Natural killer cell (primary cell): ENCODE data around the gene COL8A2. TPM values are rescaled to one million over a fixed set of nuclear protein-coding genes. Genes with fewer than 3 reads are reported as not detected.

ENCODE experiments used
- ATAC-seq, 3 donors: fragments of 150-1000 bp in 2 of 3; fragments of 200-7000 bp in 1 of 3; cut with Tn5 transposase; 1 replicate in 1 of 3; 2 replicates in 2 of 3; pipeline ENCODE4 v1.10.0; 2021; ENCODE audit warnings: mild to moderate bottlenecking in 2 of 3, moderate library complexity in 2 of 3
- DNase-seq, 2 donors: peaks; one replicate each; pipeline versions ENCODE4 v3.0.0 to v3.0.0-alpha.2; 2013 to 2021; ENCODE audit warnings: mixed read lengths in 1 of 2
- H3K27ac ChIP-seq: one replicate; pipeline ENCODE4 v1.5.1; 2013; ENCODE audit warnings: mild to moderate bottlenecking, low read length
- H3K27me3 ChIP-seq: one replicate; pipeline ENCODE4 v1.6.1; 2013; ENCODE audit warnings: low read length; ENCODE audit not compliant: control insufficient read depth, insufficient read depth
- H3K36me3 ChIP-seq: one replicate; pipeline ENCODE4 v1.6.1; 2013; ENCODE audit warnings: low read length; ENCODE audit not compliant: control insufficient read depth, insufficient read depth
- H3K4me1 ChIP-seq: one replicate; pipeline ENCODE4 v1.6.1; 2013; ENCODE audit warnings: low read length; ENCODE audit not compliant: control insufficient read depth, insufficient read depth
- H3K4me3 ChIP-seq: one replicate; pipeline ENCODE4 v1.5.1; 2013; ENCODE audit warnings: low read length
- H3K9me3 ChIP-seq: one replicate; pipeline ENCODE4 v1.6.1; 2013; ENCODE audit warnings: low read length; ENCODE audit not compliant: control insufficient read depth, insufficient read depth
- H3K27ac Mint-ChIP-seq, 2 donors: one replicate each; pipeline ENCODE4 v1.8.0; 2022; ENCODE audit warnings: mild to moderate bottlenecking in 2 of 2, mixed read lengths in 2 of 2, moderate library complexity in 1 of 2
- H3K27me3 Mint-ChIP-seq, 2 donors: one replicate each; pipeline ENCODE4 v1.8.0; 2022; ENCODE audit warnings: low read depth in 2 of 2, mixed read lengths in 2 of 2
- H3K36me3 Mint-ChIP-seq: one replicate; pipeline ENCODE4 v1.8.0; 2022; ENCODE audit warnings: mixed read lengths
- H3K4me1 Mint-ChIP-seq, 2 donors: one replicate each; pipeline ENCODE4 v1.8.0; 2022; ENCODE audit warnings: mixed read lengths in 2 of 2
- H3K4me3 Mint-ChIP-seq: one replicate; pipeline ENCODE4 v1.8.0; 2022; ENCODE audit warnings: mild to moderate bottlenecking, moderate library complexity, mixed read lengths
- H3K9me3 Mint-ChIP-seq, 2 donors: one replicate each; pipeline ENCODE4 v1.8.0; 2022; ENCODE audit warnings: mixed read lengths in 2 of 2
- CTCF ChIP-seq: fragments of 200-600 bp; IDR thresholded peaks from one replicate; pipeline ENCODE4 v1.8.0; 2022; ENCODE audit warnings: antibody characterized with exemption
- WGBS: methylation state at CpG from one replicate; pipeline ENCODE4 v1.1.7; 2013; ENCODE audit warnings: missing lambda C conversion rate; ENCODE audit not compliant: insufficient coverage; 5-methylcytosine and 5-hydroxymethylcytosine counted together
- intact Hi-C: fragments of 100-400 bp; cut with micrococcal nuclease; formaldehyde crosslinking; loops from one replicate; pipeline ENCODE4 v1.14.2; 2022
- total RNA-seq, 4 donors: library from RNA; stranded (reverse); fragments of 120-200 nt in 1 of 4; gene quantifications; one replicate each; pipeline versions ENCODE4 v1.2.3 to v1.2.4, GENCODE V29; 2013 to 2022

The COL8A2 gene
- total RNA-seq, 3 donors from 2014 or later (not counting 1 experiment from before 2014, with no cell fraction given), result 0.09 to 0.20 (median 0.14) TPM

GRCh38 chr1:36062315-36062714, 62.7 kb downstream of the COL8A2 start:
- H3K9me3 ChIP-seq, result no peaks in the 10 kb centered on the region
- Mint-ChIP-seq H3K36me3 (no peaks in the 10 kb centered on the region), H3K27me3 (no peaks in the 10 kb centered on the region), H3K4me1 (no peaks in the 10 kb centered on the region), H3K27ac (no peak overlapping the region), H3K4me3 (no peak overlapping the region), H3K9me3 (no peaks in the 10 kb centered on the region)
- H3K36me3 ChIP-seq, result no peaks in the 10 kb centered on the region
- WGBS, result 100% methylated on average over 1 of the region's 1 CpG
- no peak for TF ChIP-seq CTCF
- DNase-seq, result no peak
- H3K4me3 ChIP-seq, result no peak overlapping the region
- intact Hi-C loops, result no loop called here
- H3K27me3 ChIP-seq, result no peaks in the 10 kb centered on the region
- no peaks in the 10 kb centered on the region for H3K4me1 ChIP-seq
- ATAC-seq, result no peak
- no peak overlapping the region for H3K27ac ChIP-seq

- H3K9me3 Mint-ChIP-seq, result no peaks in the 10 kb centered on the region
- ATAC-seq (no peak), DNase-seq (no peak)
- H3K4me1 ChIP-seq, result no peaks in the 10 kb centered on the region
- H3K27me3 Mint-ChIP-seq, result no peaks in the 10 kb centered on the region
- H3K36me3 ChIP-seq, result peaks cover 9% of the 10 kb centered on the region
- no peak overlapping the region for H3K27ac Mint-ChIP-seq
- H3K27me3 ChIP-seq, result no peaks in the 10 kb centered on the region
- intact Hi-C loops, result no loop called here
- no peaks in the 10 kb centered on the region for H3K9me3 ChIP-seq
- no peaks in the 10 kb centered on the region for H3K36me3 Mint-ChIP-seq
- no peak overlapping the region for H3K4me3 Mint-ChIP-seq
- no peaks in the 10 kb centered on the region for H3K4me1 Mint-ChIP-seq
- H3K4me3 ChIP-seq, result no peak overlapping the region
- no peak for TF ChIP-seq CTCF
- H3K27ac ChIP-seq, result no peak overlapping the region
- 97% methylated on average over 4 of the region's 5 CpGs for WGBS
Observed at GRCh38 chr1:36055706-36056105, 69.3 kb downstream of the COL8A2 start.

GRCh38 chr1:36053978-36054377, 71.0 kb downstream of the COL8A2 start:
- DNase-seq (no peak), ATAC-seq (no peak)
- H3K4me1 Mint-ChIP-seq, result no peaks in the 10 kb centered on the region
- intact Hi-C loops, result no loop called here
- H3K27ac Mint-ChIP-seq, result no peak overlapping the region
- Histone ChIP-seq H3K9me3 (no peaks in the 10 kb centered on the region), H3K4me3 (no peak overlapping the region), H3K27ac (no peak overlapping the region), H3K36me3 (peaks cover 9% of the 10 kb centered on the region), H3K4me1 (no peaks in the 10 kb centered on the region), H3K27me3 (no peaks in the 10 kb centered on the region)
- H3K36me3 Mint-ChIP-seq, result no peaks in the 10 kb centered on the region
- H3K9me3 Mint-ChIP-seq, result no peaks in the 10 kb centered on the region
- no peak overlapping the region for H3K4me3 Mint-ChIP-seq
- no peak for TF ChIP-seq CTCF
- no peaks in the 10 kb centered on the region for H3K27me3 Mint-ChIP-seq

- H3K4me1 ChIP-seq, result no peaks in the 10 kb centered on the region
- no peak for ATAC-seq
- Mint-ChIP-seq H3K36me3 (peaks cover 10% of the 10 kb centered on the region), H3K27me3 (no peaks in the 10 kb centered on the region), H3K4me1 (no peaks in the 10 kb centered on the region), H3K27ac (no peak overlapping the region), H3K9me3 (peaks cover 0 to 3% of the 10 kb centered on the region in 2 donors), H3K4me3 (no peak overlapping the region)
- H3K4me3 ChIP-seq, result no peak overlapping the region
- H3K27me3 ChIP-seq, result no peaks in the 10 kb centered on the region
- no peak for DNase-seq
- intact Hi-C loops, result no loop called here
- H3K27ac ChIP-seq, result no peak overlapping the region
- TF ChIP-seq CTCF, result no peak
- H3K36me3 ChIP-seq, result peaks cover 14% of the 10 kb centered on the region
- H3K9me3 ChIP-seq, result no peaks in the 10 kb centered on the region
Observed at GRCh38 chr1:36051821-36052220, 73.2 kb downstream of the COL8A2 start.

Other genes with a start within 250 kb of the COL8A2 start
- 10 to 100 TPM; 30.1 to 34.5 (median 34.3) TPM for gene AGO1, start 242.0 kb downstream of the COL8A2 start, total RNA-seq
- gene AGO3, start 194.1 kb downstream of the COL8A2 start, total RNA-seq, result 10 to 100 TPM; 36.5 to 49.6 (median 49.0) TPM
- under 1 TPM in 2 of 3 donors, not detected in 1; 0.24 to 0.35 TPM for gene TEKT2, start 41.1 kb downstream of the COL8A2 start, total RNA-seq
- gene ADPRS, start 36.3 kb downstream of the COL8A2 start, total RNA-seq, result 10 to 100 TPM in 2 of 3 donors, 1 to 10 TPM in 1; 9.6 to 15.9 (median 12.4) TPM
- gene TRAPPC3, start 24.3 kb upstream of the COL8A2 start, total RNA-seq, result 10 to 100 TPM; 28.0 to 34.7 (median 34.3) TPM
- gene MAP7D1, start 30.9 kb upstream of the COL8A2 start, total RNA-seq, result 100 to 1,000 TPM; 213 to 232 (median 230) TPM
- 100 to 1,000 TPM in 1 of 3 donors, 10 to 100 TPM in 2; 88.6 to 110 (median 97.4) TPM for gene THRAP3, start 99.2 kb upstream of the COL8A2 start, total RNA-seq
- 1 to 10 TPM; 1.9 to 2.6 (median 2.5) TPM for gene SH3D21, start 181.1 kb upstream of the COL8A2 start, total RNA-seq
- 1 to 10 TPM; 4.0 to 8.0 (median 4.9) TPM for gene EVA1B, start 198.4 kb upstream of the COL8A2 start, total RNA-seq